ENCODE results near the gene GPR141.

Gene GPR141

DNA sequence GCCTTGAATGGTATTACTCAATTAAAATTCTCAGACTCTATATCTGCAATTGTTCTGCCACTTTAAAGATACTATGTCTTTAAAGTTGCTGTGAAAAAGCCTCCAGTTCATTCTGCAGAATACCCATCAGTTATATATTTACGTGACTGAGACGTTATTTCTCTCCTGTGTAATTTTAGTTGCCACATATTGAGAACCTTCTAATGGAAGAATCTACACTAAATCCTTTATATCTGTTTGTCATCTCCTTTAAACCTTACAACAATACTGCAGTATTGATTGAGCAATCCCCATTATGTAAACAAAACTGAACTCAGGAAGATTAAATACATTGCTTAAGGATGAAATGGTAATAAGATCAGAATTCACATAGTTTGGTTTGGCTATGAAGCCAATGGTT, 30.0 kb downstream of the GPR141 start:
- TF ChIP-seq, protein P1, sequence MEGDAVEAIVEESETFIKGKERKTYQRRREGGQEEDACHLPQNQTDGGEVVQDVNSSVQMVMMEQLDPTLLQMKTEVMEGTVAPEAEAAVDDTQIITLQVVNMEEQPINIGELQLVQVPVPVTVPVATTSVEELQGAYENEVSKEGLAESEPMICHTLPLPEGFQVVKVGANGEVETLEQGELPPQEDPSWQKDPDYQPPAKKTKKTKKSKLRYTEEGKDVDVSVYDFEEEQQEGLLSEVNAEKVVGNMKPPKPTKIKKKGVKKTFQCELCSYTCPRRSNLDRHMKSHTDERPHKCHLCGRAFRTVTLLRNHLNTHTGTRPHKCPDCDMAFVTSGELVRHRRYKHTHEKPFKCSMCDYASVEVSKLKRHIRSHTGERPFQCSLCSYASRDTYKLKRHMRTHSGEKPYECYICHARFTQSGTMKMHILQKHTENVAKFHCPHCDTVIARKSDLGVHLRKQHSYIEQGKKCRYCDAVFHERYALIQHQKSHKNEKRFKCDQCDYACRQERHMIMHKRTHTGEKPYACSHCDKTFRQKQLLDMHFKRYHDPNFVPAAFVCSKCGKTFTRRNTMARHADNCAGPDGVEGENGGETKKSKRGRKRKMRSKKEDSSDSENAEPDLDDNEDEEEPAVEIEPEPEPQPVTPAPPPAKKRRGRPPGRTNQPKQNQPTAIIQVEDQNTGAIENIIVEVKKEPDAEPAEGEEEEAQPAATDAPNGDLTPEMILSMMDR (IDR thresholded peaks at IDR 0.05; ENCODE audit: insufficient read depth, missing control alignments) = no peak
- FAIRE-seq = no peak
- DNase-seq (ENCODE audit: insufficient read length, low spot score) = no peak

DNA sequence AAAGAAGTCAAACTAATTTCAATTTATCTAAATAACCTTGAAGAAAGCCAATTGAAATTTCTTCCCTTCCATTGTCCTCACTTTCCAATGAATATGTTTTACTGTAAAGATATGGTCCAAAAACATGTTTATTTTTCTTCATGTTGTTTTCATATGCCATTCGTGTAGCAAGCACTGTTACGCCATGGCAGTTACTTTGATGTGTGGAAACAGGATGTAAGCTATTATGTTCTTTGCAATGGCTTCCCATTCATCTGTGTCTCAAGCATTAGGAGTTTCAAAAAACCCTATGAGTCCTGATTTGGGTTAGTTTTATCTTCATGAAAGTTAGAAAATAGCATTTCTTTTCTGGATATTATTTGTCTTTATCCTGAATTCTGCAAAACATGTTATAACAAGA, 31.0 kb downstream of the GPR141 start:
- FAIRE-seq (no peak), DNase-seq (ENCODE audit: insufficient read length, low spot score) (no peak)
- TF ChIP-seq, protein P1 (IDR thresholded peaks at IDR 0.05; ENCODE audit: insufficient read depth, missing control alignments) = no peak

DNA sequence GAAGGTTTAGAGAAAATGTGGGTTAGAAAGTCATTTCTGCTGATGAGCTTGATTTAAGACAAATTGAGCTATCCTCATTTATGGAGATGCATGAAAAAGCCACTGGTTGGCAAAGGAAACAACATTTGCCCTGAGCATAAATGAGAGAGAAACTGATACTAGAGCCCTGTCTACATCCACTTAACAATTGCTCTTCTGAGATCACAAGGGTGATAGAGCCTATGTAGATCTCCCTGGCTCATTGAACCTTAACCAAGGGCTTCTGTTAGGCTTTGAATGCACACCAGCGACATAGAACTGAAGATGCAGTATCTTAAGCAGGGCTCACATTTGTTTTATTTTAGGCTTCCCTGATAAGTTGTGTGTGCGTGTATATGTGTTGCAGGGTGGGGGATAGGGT, 35.0 kb downstream of the GPR141 start:
- DNase-seq (ENCODE audit: insufficient read length, low spot score) = no peak
- FAIRE-seq = no peak
- TF ChIP-seq, protein P1 (IDR thresholded peaks at IDR 0.05; ENCODE audit: insufficient read depth, missing control alignments) = no peak

DNA sequence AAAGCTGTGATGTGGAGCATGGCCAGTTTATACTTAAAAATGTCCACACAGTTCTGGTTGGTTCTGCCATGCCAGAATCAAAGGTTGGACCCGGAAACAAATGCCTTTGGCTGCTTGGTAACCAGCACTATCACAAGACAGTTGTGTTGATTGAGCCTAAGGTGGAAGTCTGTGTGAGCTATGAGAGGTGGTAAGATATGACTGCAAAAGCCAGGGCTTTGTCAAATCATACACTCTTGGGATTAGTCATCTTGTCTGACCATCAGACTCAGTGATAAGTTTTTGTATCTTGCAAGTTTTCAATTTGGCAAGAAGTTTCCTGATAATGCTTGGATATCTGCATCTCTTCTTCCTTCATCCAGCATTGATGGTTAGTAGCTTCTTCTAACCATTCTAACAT, 35.5 kb downstream of the GPR141 start:
- FAIRE-seq (no peak), DNase-seq (ENCODE audit: insufficient read length, low spot score) (no peak)
- TF ChIP-seq, protein P1 (IDR thresholded peaks at IDR 0.05; ENCODE audit: insufficient read depth, missing control alignments) = no peak

DNA sequence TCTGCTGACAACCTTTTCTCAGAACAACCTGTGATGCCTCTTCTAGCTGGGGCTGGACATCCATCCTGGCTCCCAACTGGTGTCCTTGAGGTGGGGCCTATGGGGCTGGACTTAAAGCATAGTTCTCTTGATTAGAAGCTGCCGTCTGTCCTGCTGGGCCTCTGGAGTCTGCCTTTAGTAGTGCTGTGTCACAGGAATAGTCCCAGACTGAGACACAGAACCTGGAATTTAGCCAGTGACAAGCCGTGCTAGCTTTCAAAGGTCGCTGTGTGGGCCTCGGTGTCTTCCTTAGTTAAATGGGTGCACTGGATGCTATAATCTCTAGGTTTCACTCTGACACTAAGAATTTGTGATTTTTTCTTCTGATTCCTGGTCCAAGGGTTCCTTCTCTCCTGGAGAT, 41.2 kb downstream of the GPR141 start:
- DNase-seq (ENCODE audit: insufficient read length, low spot score) (no peak), FAIRE-seq (no peak)
- TF ChIP-seq, protein P1 (IDR thresholded peaks at IDR 0.05; ENCODE audit: insufficient read depth, missing control alignments) = no peak

DNA sequence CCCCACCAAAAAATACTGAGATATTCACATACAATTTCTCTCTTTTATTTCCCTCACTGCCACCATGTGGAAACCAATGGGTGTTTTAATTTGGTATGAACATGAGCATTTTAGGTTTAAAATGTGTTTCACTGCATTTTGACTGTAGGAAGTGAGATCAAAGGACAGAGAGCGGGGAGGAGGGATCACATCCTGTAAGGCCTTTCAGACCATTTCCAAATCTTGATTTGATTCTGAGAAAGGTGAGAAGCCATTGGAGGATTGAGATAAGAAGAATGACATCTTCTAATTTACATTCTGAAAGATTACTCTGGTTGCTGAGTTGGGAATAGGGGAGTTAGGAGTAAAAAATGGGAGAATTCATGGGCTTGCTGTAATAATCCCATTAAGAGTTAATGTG, 42.5 kb downstream of the GPR141 start:
- FAIRE-seq (no peak), DNase-seq (ENCODE audit: insufficient read length, low spot score) (no peak)
- TF ChIP-seq, protein P1 (IDR thresholded peaks at IDR 0.05; ENCODE audit: insufficient read depth, missing control alignments) = no peak

DNA sequence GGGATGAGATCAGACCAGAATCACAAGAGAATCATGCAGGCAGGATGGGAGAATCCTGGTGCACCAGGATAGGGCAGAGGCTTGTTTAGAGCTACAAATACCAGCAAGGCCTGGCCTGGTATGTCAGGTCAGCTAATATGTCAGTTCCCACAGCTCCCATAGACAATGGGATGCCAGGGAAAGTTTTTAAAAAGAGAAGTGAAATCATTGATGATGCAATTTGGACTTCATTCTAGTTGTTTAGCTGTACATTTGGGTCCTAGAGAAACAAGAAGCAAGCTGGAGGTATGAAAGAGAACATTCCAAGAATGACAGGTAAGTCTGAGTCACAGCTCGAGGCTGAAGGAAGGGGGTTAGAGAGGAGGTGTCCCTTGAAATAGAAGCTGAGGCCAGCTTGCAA, 45.2 kb downstream of the GPR141 start:
- FAIRE-seq (no peak), DNase-seq (ENCODE audit: insufficient read length, low spot score) (no peak)
- TF ChIP-seq, protein P1 (IDR thresholded peaks at IDR 0.05; ENCODE audit: insufficient read depth, missing control alignments) = no peak

Data from D721Med (cell line).